Keratinocyte (primary cell): ENCODE results near the gene FOXK2. TPM values are rescaled to one million over a fixed set of nuclear protein-coding genes. Genes with fewer than 3 reads are reported as not detected.

Experiments used
- DNase-seq: peaks from one replicate; pipeline ENCODE4 v3.0.0-alpha.2; 2011; ENCODE audit warnings: low read depth, missing footprints, low spot score
- FAIRE-seq: peaks from 2 replicates; lab custom pipeline; 2011; peaks lifted over from hg19 to GRCh38; lab: Jason Lieb, UNC
- H2AFZ ChIP-seq: 2 replicates; pipeline ENCODE4 v1.6.0; 2012; ENCODE audit warnings: low read length, control low read depth, inconsistent platforms; ENCODE audit not compliant: control insufficient read depth
- H3K27ac ChIP-seq: 2 replicates; pipeline ENCODE4 v1.5.1; 2011; ENCODE audit warnings: low read length; ENCODE audit not compliant: control insufficient read depth, insufficient read depth
- H3K27me3 ChIP-seq: 3 replicates; pipeline ENCODE4 v1.6.0; 2011; ENCODE audit warnings: low read length; ENCODE audit not compliant: control insufficient read depth, insufficient read depth; ENCODE audit errors: extremely low read depth
- H3K36me3 ChIP-seq, 2 experiments: 2 replicates in 1 of 2; 3 replicates in 1 of 2; pipeline ENCODE4 v1.5.1; 2011; ENCODE audit warnings: low read length in 2 of 2, mild to moderate bottlenecking in 1 of 2; ENCODE audit not compliant: control insufficient read depth in 2 of 2, insufficient read depth in 2 of 2; ENCODE audit errors: extremely low read depth in 1 of 2
- H3K4me1 ChIP-seq: 3 replicates; pipeline ENCODE4 v1.5.1; 2011; ENCODE audit warnings: low read length; ENCODE audit not compliant: control insufficient read depth, insufficient read depth; ENCODE audit errors: extremely low read depth
- H3K4me2 ChIP-seq: 3 replicates; pipeline ENCODE4 v1.6.0; 2011; ENCODE audit warnings: low read depth, low read length; ENCODE audit not compliant: control insufficient read depth, insufficient read depth; ENCODE audit errors: extremely low read depth
- H3K4me3 ChIP-seq, 3 experiments: fragments of 200-600 bp in 1 of 3; sonication (generic) in 1 of 3; 2 replicates in 2 of 3; 3 replicates in 1 of 3; pipeline ENCODE4 v1.5.1; 2011 to 2016; ENCODE audit warnings: low read length in 3 of 3, mild to moderate bottlenecking in 3 of 3, control low read depth in 2 of 3, inconsistent platforms in 1 of 3, low read depth in 1 of 3, mixed read lengths in 1 of 3, mixed run types in 1 of 3, moderate library complexity in 1 of 3; ENCODE audit not compliant: control insufficient read depth in 2 of 3, insufficient read depth in 2 of 3; ENCODE audit errors: extremely low read depth in 1 of 3
- H3K79me2 ChIP-seq: 2 replicates; pipeline ENCODE4 v1.6.0; 2012; ENCODE audit warnings: low read length; ENCODE audit not compliant: control insufficient read depth, insufficient read depth
- H3K9ac ChIP-seq: 3 replicates; pipeline ENCODE4 v1.6.0; 2011; ENCODE audit warnings: low read length; ENCODE audit not compliant: control insufficient read depth, insufficient read depth; ENCODE audit errors: extremely low read depth
- H3K9me1 ChIP-seq: 3 replicates; pipeline ENCODE4 v1.6.0; 2011; ENCODE audit warnings: low read length; ENCODE audit not compliant: control insufficient read depth, insufficient read depth; ENCODE audit errors: extremely low read depth
- H3K9me3 ChIP-seq: 2 replicates; pipeline ENCODE4 v1.5.1; 2012; ENCODE audit warnings: low read depth, low read length; ENCODE audit not compliant: control insufficient read depth
- H4K20me1 ChIP-seq: 3 replicates; pipeline ENCODE4 v1.6.0; 2011; ENCODE audit warnings: low read length; ENCODE audit not compliant: control insufficient read depth, insufficient read depth; ENCODE audit errors: extremely low read depth
- CTCF ChIP-seq, 3 experiments: IDR thresholded peaks in 1 of 3; conservative IDR thresholded peaks in 1 of 3; optimal IDR thresholded peaks in 1 of 3; 2 replicates in 2 of 3; 3 replicates in 1 of 3; pipeline versions ENCODE3 to v1.5.1; 2011; ENCODE audit warnings: low read length in 3 of 3, mild to moderate bottlenecking in 3 of 3, moderate library complexity in 2 of 3, control low read depth in 1 of 3, inconsistent platforms in 1 of 3; ENCODE audit not compliant: insufficient read depth in 2 of 3; ENCODE audit errors: extremely low read depth in 1 of 3
- EZH2 ChIP-seq: IDR thresholded peaks from one replicate; pipeline ENCODE4 v1.6.1; 2012; ENCODE audit warnings: inconsistent platforms, mild to moderate bottlenecking, low read length, moderate library complexity
- dilution Hi-C: fragments of 300-500 bp; cut with MboI; formaldehyde crosslinking; loops from one replicate; pipeline ENCODE4 v1.7.0; 2020; ENCODE audit warnings: low sequenced_read_pairs; ENCODE audit not compliant: extremely low pct_ligation_motif_present
- polyA plus RNA-seq, 5 experiments: library from polyadenylated mRNA; depleted of rRNA in 3 of 5; stranded (reverse) in 3 of 5; stranded (forward) in 1 of 5; unstranded in 1 of 5; fragments of >200 nt; gene quantifications; 1 replicate in 1 of 5; 2 replicates in 3 of 5; 3 replicates in 1 of 5; pipeline versions ENCODE4 v1.2.1 to v1.2.3, GENCODE V29; 2011 to 2012; ENCODE audit warnings: missing spikeins in 2 of 5, low read depth in 1 of 5, low replicate concordance in 1 of 5

FOXK2 gene
- polyA plus RNA-seq, 1 donor (not counting 4 experiments of a cell fraction or from before 2014, with no cell fraction given): 43.9 TPM

DNA sequence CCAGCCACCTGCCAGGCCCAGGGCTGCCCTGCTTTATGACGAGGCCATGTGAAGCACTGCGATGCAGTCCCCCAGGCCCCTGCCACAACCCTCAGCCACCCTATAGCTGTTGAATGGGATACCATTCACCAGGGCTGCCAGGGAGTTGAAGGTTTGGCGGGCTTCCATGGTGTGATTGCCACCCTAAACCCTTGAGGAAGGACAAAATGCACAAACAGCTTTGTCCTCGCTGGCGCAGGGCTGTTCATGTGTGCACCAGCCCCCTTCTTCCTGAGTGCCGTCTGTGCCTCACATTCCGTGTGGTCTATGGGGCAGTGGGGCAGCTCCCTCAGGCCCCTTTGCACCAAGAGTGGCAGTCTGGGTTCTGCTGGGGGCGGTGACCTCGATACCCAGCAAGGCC, 35.7 kb upstream of the FOXK2 start:
- Histone ChIP-seq H4K20me1 (no peaks in the 10 kb centered on the region), H3K27ac (no peak overlapping the region), H3K9me3 (no peaks in the 10 kb centered on the region), H3K36me3 (peaks cover 0 to 22% of the 10 kb centered on the region in 2 experiments), H3K79me2 (no peaks in the 10 kb centered on the region), H3K27me3 (no peaks in the 10 kb centered on the region), H3K9me1 (no peaks in the 10 kb centered on the region), H3K4me1 (peaks cover 5% of the 10 kb centered on the region), H3K4me2 (no peak overlapping the region), H3K9ac (no peak overlapping the region), H2AFZ (no peak overlapping the region), H3K4me3 (no peak overlapping the region)
- TF ChIP-seq CTCF (optimal IDR thresholded peaks at IDR 0.05 in 1 of 3, IDR thresholded peaks at IDR 0.05 in 1 of 3, conservative IDR thresholded peaks at IDR 0.05 in 1 of 3; ENCODE audit: extremely low read depth in 1 of 3, insufficient read depth in 2 of 3, low read length in 3 of 3) (no peak), EZH2 (no peak)
- FAIRE-seq (no peak), DNase-seq (no peak)
- dilution Hi-C loops: no loop called here

- DNase-seq (no peak), FAIRE-seq (no peak)
- H3K27me3 ChIP-seq: no peaks in the 10 kb centered on the region
- TF ChIP-seq EZH2 (no peak), CTCF (optimal IDR thresholded peaks at IDR 0.05 in 1 of 3, IDR thresholded peaks at IDR 0.05 in 1 of 3, conservative IDR thresholded peaks at IDR 0.05 in 1 of 3; ENCODE audit: extremely low read depth in 1 of 3, insufficient read depth in 2 of 3, low read length in 3 of 3) (no peak)
- H3K9me3 ChIP-seq: no peaks in the 10 kb centered on the region
- no peak overlapping the region for H3K9ac ChIP-seq
- H4K20me1 ChIP-seq: no peaks in the 10 kb centered on the region
- no peak overlapping the region for H2AFZ ChIP-seq
- peaks cover 0 to 14% of the 10 kb centered on the region in 2 experiments for H3K36me3 ChIP-seq
- H3K27ac ChIP-seq: no peak overlapping the region
- H3K4me2 ChIP-seq: no peak overlapping the region
- dilution Hi-C loops: no loop called here
- no peak overlapping the region for H3K4me3 ChIP-seq
- peaks cover 5% of the 10 kb centered on the region for H3K4me1 ChIP-seq
- no peaks in the 10 kb centered on the region for H3K79me2 ChIP-seq
- no peaks in the 10 kb centered on the region for H3K9me1 ChIP-seq
Measured at GRCh38 chr17:82486231-82487094, 33.1 kb upstream of the FOXK2 start.
